Heart left ventricle (tissue), 16 donors: ENCODE measurements around the gene INTS2. TPM values are rescaled to one million over a fixed set of nuclear protein-coding genes. Genes with fewer than 3 reads are reported as not detected.

Experiments used
- ATAC-seq, 4 donors: fragments of 200-7000 bp; cut with Tn5 transposase; one replicate each; pipeline ENCODE4 v1.9.1; 2020 to 2022; ENCODE audit warnings: moderate library complexity in 4 of 4, mild to moderate bottlenecking in 3 of 4, moderate number of reproducible peaks in 1 of 4
- DNase-seq, 5 donors: peaks; one replicate each; pipeline ENCODE4 v3.0.0-alpha.2; 2020
- H3K27ac ChIP-seq, 12 donors: fragments of 200-600 bp; sonication (generic) in 4 of 12; one replicate each; pipeline versions ENCODE4 v1.5.0 to v1.8.0; 2016 to 2022; ENCODE audit warnings: mild to moderate bottlenecking in 2 of 12
- H3K27me3 ChIP-seq, 9 donors: fragments of 200-600 bp; sonication (generic) in 2 of 9; one replicate each; pipeline versions ENCODE4 v1.5.1 to v1.8.0; 2016 to 2022; ENCODE audit warnings: mild to moderate bottlenecking in 3 of 9
- H3K36me3 ChIP-seq, 9 donors: fragments of 200-600 bp; sonication (generic) in 2 of 9; one replicate each; pipeline versions ENCODE4 v1.5.0 to v1.8.0; 2018 to 2022; ENCODE audit warnings: mild to moderate bottlenecking in 2 of 9
- H3K4me1 ChIP-seq, 12 donors: fragments of 200-600 bp; sonication (generic) in 4 of 12; one replicate each; pipeline versions ENCODE4 v1.5.0 to v1.8.0; 2016 to 2022; ENCODE audit warnings: mild to moderate bottlenecking in 3 of 12
- H3K4me3 ChIP-seq, 12 donors: fragments of 200-600 bp; sonication (generic) in 4 of 12; one replicate each; pipeline versions ENCODE4 v1.5.0 to v1.8.0; 2017 to 2022; ENCODE audit warnings: mild to moderate bottlenecking in 9 of 12, moderate library complexity in 4 of 12
- H3K9me3 ChIP-seq, 12 donors: fragments of 200-600 bp; sonication (generic) in 4 of 12; one replicate each; pipeline versions ENCODE4 v1.5.0 to v1.8.0; 2016 to 2022; ENCODE audit warnings: mild to moderate bottlenecking in 1 of 12
- POLR2A ChIP-seq, 2 donors: fragments of 450-650 bp; IDR thresholded peaks; one replicate each; pipeline ENCODE4 v1.6.1; 2017; ENCODE audit warnings: antibody characterized with exemption in 2 of 2, mild to moderate bottlenecking in 2 of 2, moderate library complexity in 2 of 2
- WGBS, 4 donors: extraction: QIAGEN DNeasy Blood & Tissue Kit in 2 of 4; methylation state at CpG; one replicate each; pipeline versions ENCODE4 v1.1.5 to v1.1.7; 2013 to 2018; 5-methylcytosine and 5-hydroxymethylcytosine counted together
- intact Hi-C, 10 donors: fragments of 100-400 bp; cut with DNase I; formaldehyde crosslinking; loops; one replicate each; pipeline versions ENCODE4 v1.11.1 to v1.14.2; 2022
- polyA plus RNA-seq, 2 donors: library from polyadenylated mRNA; stranded (reverse); fragments of 200-250 nt; gene quantifications; one replicate each; pipeline ENCODE4 v1.2.3, GENCODE V29; 2013
- total RNA-seq, 9 donors: library from RNA; depleted of rRNA in 2 of 9; stranded (reverse); fragments of >200 nt in 2 of 9; fragmentation: NEBNext Ultra II Directional in 3 of 9; extraction: Animal tissue kit (Norgen Biotek cat#: 25700) in 3 of 9; gene quantifications; one replicate each; pipeline versions ENCODE4 v1.1.0 to v1.2.4, GENCODE V29; 2016 to 2023
- TF ChIP-seq, protein P1 (sequence below), 12 donors: fragments of 200-600 bp; sonication (generic) in 4 of 12; IDR thresholded peaks; one replicate each; pipeline versions ENCODE4 v1.5.0 to v1.8.0; 2018 to 2022; ENCODE audit warnings: antibody characterized with exemption in 12 of 12, mild to moderate bottlenecking in 5 of 12
- donor health status: ischemic (EF 13 %, LVEDD 7.1; RV severe dilation, severe dysfunction).
- donor health status: healthy with polysubstance abuse.
- donor health status: DM: no; HTN: yes; CAD: no.
- donor health status: DM: no; HTN: no; CAD: no.
- donor health status: ischemic (EF 25% LVEDD 6.9; RV normal size, moderate dysfunction).
- donor health status: ischemic (EF 25% LVEDD 5.7; RV mildly dilated, moderate dysfunction).
- donor health status: healthy.
- donor health status: DM: yes; HTN: yes; CAD: no.
- donor health status: ischemic (EF 35%, LVEDD 5.7; RV mildly dilated, moderate dysfunction).
- donor health status: nonischemic (EF 11% LVEDD 7.7; RV severe dilation, severe dysfunction).
- donor health status: DM: yes; HTN: yes; CAD: no.
- donor health status: PGD.
- donor health status: ischemic (EF 29% LVEDD 5.4; RV normal size, mild dysfunction).
- donor health status: nonischemic (EF 23%, LVEDD 6.1; RV moderate dilation, normal function).

The INTS2 gene
- total and polyA plus RNA-seq, 11 donors = 3.0 to 16.6 (median 9.5) TPM

DNA sequence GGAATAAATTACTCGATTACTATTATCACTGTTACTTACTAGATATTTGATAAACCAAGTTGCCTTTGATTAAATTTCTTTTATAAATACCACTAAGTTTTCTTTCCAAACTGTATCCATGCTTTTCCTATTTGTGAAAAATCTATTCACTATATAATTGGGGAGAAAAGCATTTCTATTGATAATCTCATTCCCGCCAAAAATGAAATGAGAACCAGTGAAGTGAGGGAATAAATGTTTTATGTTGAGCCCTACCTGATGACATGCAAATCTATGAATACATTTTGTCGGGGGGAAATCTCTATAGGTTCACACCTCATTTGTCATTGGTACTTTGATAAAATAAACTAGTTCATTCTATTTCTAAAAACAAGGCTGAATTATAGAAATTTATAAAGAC is 80.1 kb downstream of the INTS2 start:
- no peaks in the 10 kb centered on the region for H3K9me3 ChIP-seq
- no peaks in the 10 kb centered on the region for H3K36me3 ChIP-seq
- H3K4me1 ChIP-seq = no peaks in the 10 kb centered on the region
- intact Hi-C loops = loop anchor here in 2 of 10 donors (10.0 kb wide), 1 partner anchor 1133 kb away; no protein-coding TSS in a partner anchor
- H3K27me3 ChIP-seq = no peaks in the 10 kb centered on the region
- no peak overlapping the region for H3K27ac ChIP-seq
- ATAC-seq (no peak), DNase-seq (no peak)
- TF ChIP-seq, protein P1, sequence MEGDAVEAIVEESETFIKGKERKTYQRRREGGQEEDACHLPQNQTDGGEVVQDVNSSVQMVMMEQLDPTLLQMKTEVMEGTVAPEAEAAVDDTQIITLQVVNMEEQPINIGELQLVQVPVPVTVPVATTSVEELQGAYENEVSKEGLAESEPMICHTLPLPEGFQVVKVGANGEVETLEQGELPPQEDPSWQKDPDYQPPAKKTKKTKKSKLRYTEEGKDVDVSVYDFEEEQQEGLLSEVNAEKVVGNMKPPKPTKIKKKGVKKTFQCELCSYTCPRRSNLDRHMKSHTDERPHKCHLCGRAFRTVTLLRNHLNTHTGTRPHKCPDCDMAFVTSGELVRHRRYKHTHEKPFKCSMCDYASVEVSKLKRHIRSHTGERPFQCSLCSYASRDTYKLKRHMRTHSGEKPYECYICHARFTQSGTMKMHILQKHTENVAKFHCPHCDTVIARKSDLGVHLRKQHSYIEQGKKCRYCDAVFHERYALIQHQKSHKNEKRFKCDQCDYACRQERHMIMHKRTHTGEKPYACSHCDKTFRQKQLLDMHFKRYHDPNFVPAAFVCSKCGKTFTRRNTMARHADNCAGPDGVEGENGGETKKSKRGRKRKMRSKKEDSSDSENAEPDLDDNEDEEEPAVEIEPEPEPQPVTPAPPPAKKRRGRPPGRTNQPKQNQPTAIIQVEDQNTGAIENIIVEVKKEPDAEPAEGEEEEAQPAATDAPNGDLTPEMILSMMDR (IDR thresholded peaks at IDR 0.05) = no peak
- no peak for TF ChIP-seq POLR2A (IDR thresholded peaks at IDR 0.05)
- WGBS, 4 donors = 93 to 96% (median 96%) methylated on average over 3 of the region's 3 CpGs
- no peak overlapping the region for H3K4me3 ChIP-seq

GRCh38 chr17:61846761-61847375 is 80.9 kb downstream of the INTS2 start:
- DNase-seq (no peak), ATAC-seq (no peak)
- Histone ChIP-seq H3K9me3 (no peaks in the 10 kb centered on the region), H3K36me3 (no peaks in the 10 kb centered on the region), H3K27me3 (no peaks in the 10 kb centered on the region), H3K4me1 (no peaks in the 10 kb centered on the region), H3K4me3 (no peak overlapping the region), H3K27ac (no peak overlapping the region)
- 91 to 93% (median 92%) methylated on average over 3 of the region's 3 CpGs for WGBS, 4 donors
- intact Hi-C loops = loop anchor here in 2 of 10 donors (10.0 kb wide), 1 partner anchor 1132 kb away; no protein-coding TSS in a partner anchor
- TF ChIP-seq, protein P1 (IDR thresholded peaks at IDR 0.05) = no peak
- TF ChIP-seq POLR2A (IDR thresholded peaks at IDR 0.05) = no peak

GRCh38 chr17:61846088-61846487 is 81.7 kb downstream of the INTS2 start:
- Histone ChIP-seq H3K27me3 (no peaks in the 10 kb centered on the region), H3K36me3 (no peaks in the 10 kb centered on the region), H3K9me3 (no peaks in the 10 kb centered on the region), H3K4me3 (no peak overlapping the region), H3K4me1 (no peaks in the 10 kb centered on the region), H3K27ac (no peak overlapping the region)
- no peak for DNase-seq
- ATAC-seq = no peak
- intact Hi-C loops = loop anchor here in 2 of 10 donors (10.0 kb wide), 1 partner anchor 1131 kb away; no protein-coding TSS in a partner anchor
- 96 to 99% (median 97%) methylated on average over 8 of the region's 8 CpGs for WGBS, 4 donors
- TF ChIP-seq, protein P1 (IDR thresholded peaks at IDR 0.05) = no peak
- TF ChIP-seq POLR2A (IDR thresholded peaks at IDR 0.05) = no peak

- no peaks in the 10 kb centered on the region for H3K36me3 ChIP-seq
- H3K27me3 ChIP-seq = no peaks in the 10 kb centered on the region
- intact Hi-C loops = loop anchor here in 2 of 10 donors (10.0 kb wide), 1 partner anchor 1129 kb away; no protein-coding TSS in a partner anchor
- TF ChIP-seq, protein P1 (IDR thresholded peaks at IDR 0.05) = no peak
- no peak for TF ChIP-seq POLR2A (IDR thresholded peaks at IDR 0.05)
- WGBS, 4 donors = 84 to 95% (median 89%) methylated on average over 1 of the region's 1 CpG
- DNase-seq (no peak), ATAC-seq (no peak)
- no peaks in the 10 kb centered on the region for H3K4me1 ChIP-seq
- no peaks in the 10 kb centered on the region for H3K9me3 ChIP-seq
- no peak overlapping the region for H3K27ac ChIP-seq
- no peak overlapping the region for H3K4me3 ChIP-seq
Observed at GRCh38 chr17:61843435-61843834, 84.3 kb downstream of the INTS2 start.
